Kidney (tissue), 14 donors: Measurements from ENCODE around the gene DLX3. TPM values are rescaled to one million over a fixed set of nuclear protein-coding genes. Genes with fewer than 3 reads are reported as not detected.

ENCODE experiments used
- DNase-seq, 5 donors: peaks; one replicate each; pipeline ENCODE4 v3.0.0-alpha.2; 2013 to 2020
- FAIRE-seq: peaks from 2 replicates; lab custom pipeline; 2012; peaks lifted over from hg19 to GRCh38; lab: Jason Lieb, UNC
- H3K27ac ChIP-seq, 2 donors: one replicate each; pipeline ENCODE4 v1.7.0; 2013; ENCODE audit warnings: low read depth in 2 of 2, low read length in 2 of 2, inconsistent platforms in 1 of 2
- H3K27me3 ChIP-seq: one replicate; pipeline ENCODE4 v1.7.1; 2013; ENCODE audit warnings: low read length, inconsistent platforms; ENCODE audit not compliant: control insufficient read depth, insufficient read depth
- H3K36me3 ChIP-seq, 3 donors: one replicate each; pipeline versions ENCODE4 v1.7.0 to v1.7.1; 2013; ENCODE audit warnings: low read length in 3 of 3, control low read depth in 1 of 3, inconsistent platforms in 1 of 3; ENCODE audit not compliant: insufficient read depth in 3 of 3, control insufficient read depth in 2 of 3
- H3K4me1 ChIP-seq, 3 donors: one replicate each; pipeline versions ENCODE4 v1.7.0 to v1.7.1; 2013; ENCODE audit warnings: low read length in 3 of 3, inconsistent platforms in 1 of 3, low read depth in 1 of 3; ENCODE audit not compliant: control insufficient read depth in 2 of 3, insufficient read depth in 2 of 3
- H3K4me3 ChIP-seq, 3 donors: one replicate each; pipeline versions ENCODE4 v1.7.0 to v1.8.1; 2013; ENCODE audit warnings: low read length in 3 of 3, control low read depth in 1 of 3, inconsistent platforms in 1 of 3
- H3K9ac ChIP-seq, 3 donors: one replicate each; pipeline versions ENCODE4 v1.7.0 to v1.7.1; 2013; ENCODE audit warnings: low read length in 3 of 3, control low read depth in 1 of 3, inconsistent platforms in 1 of 3
- H3K9me3 ChIP-seq, 3 donors: one replicate each; pipeline versions ENCODE4 v1.7.0 to v1.7.1; 2013; ENCODE audit warnings: low read length in 3 of 3, control low read depth in 1 of 3, inconsistent platforms in 1 of 3; ENCODE audit not compliant: control insufficient read depth in 2 of 3, insufficient read depth in 1 of 3
- intact Hi-C: fragments of 100-400 bp; cut with DNase I; formaldehyde crosslinking; loops from one replicate; pipeline ENCODE4 v1.11.1; 2022
- polyA plus RNA-seq: library from polyadenylated mRNA; stranded (reverse); fragments of 350-450 nt; fragmentation: Illumina TruSeq; extraction: RNeasy Lipid Tissue Mini Kit (QIAGEN cat#74804); gene quantifications from one replicate; pipeline ENCODE4 v1.2.3, GENCODE V29; 2014; ENCODE audit warnings: low read depth, low replicate concordance; ENCODE audit not compliant: insufficient read depth
- total RNA-seq: library from RNA; stranded (reverse); fragmentation: NEBNext Ultra II Directional; extraction: Animal tissue kit (Norgen Biotek cat#: 25700); gene quantifications from one replicate; pipeline ENCODE4 v1.2.1, GENCODE V29; 2021
- TF ChIP-seq, protein P1 (sequence below): IDR thresholded peaks from 3 replicates; pipeline ENCODE4 v1.5.1; 2012; ENCODE audit warnings: mild to moderate bottlenecking, moderate library complexity, borderline replicate concordance; ENCODE audit not compliant: insufficient read depth; ENCODE audit errors: extremely low read depth
- donor health status: control.
- donor health status: control.
- donor health status: control.
- donor health status: control.
- donor health status: control.
- donor health status: DM: yes; HTN: yes; CAD: no.
- donor health status: Normal renal cell carcinoma (clear cell type).

DLX3 gene
- total and polyA plus RNA-seq, 2 donors from 2014 or later, result 0.41 to 0.47 TPM

GRCh38 chr17:50034498-50035364 is 39.7 kb upstream of the DLX3 start:
- FAIRE-seq (no peak), DNase-seq (no peak)
- Histone ChIP-seq H3K9me3 (no peaks in the 10 kb centered on the region), H3K27me3 (no peaks in the 10 kb centered on the region), H3K9ac (no peak overlapping the region), H3K36me3 (no peaks in the 10 kb centered on the region), H3K4me3 (no peak overlapping the region), H3K4me1 (peaks cover 0 to 18% (median 10%) of the 10 kb centered on the region in 3 donors), H3K27ac (no peak overlapping the region)
- TF ChIP-seq, protein P1, sequence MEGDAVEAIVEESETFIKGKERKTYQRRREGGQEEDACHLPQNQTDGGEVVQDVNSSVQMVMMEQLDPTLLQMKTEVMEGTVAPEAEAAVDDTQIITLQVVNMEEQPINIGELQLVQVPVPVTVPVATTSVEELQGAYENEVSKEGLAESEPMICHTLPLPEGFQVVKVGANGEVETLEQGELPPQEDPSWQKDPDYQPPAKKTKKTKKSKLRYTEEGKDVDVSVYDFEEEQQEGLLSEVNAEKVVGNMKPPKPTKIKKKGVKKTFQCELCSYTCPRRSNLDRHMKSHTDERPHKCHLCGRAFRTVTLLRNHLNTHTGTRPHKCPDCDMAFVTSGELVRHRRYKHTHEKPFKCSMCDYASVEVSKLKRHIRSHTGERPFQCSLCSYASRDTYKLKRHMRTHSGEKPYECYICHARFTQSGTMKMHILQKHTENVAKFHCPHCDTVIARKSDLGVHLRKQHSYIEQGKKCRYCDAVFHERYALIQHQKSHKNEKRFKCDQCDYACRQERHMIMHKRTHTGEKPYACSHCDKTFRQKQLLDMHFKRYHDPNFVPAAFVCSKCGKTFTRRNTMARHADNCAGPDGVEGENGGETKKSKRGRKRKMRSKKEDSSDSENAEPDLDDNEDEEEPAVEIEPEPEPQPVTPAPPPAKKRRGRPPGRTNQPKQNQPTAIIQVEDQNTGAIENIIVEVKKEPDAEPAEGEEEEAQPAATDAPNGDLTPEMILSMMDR, result no peak
- intact Hi-C loops, result no loop called here

DNA sequence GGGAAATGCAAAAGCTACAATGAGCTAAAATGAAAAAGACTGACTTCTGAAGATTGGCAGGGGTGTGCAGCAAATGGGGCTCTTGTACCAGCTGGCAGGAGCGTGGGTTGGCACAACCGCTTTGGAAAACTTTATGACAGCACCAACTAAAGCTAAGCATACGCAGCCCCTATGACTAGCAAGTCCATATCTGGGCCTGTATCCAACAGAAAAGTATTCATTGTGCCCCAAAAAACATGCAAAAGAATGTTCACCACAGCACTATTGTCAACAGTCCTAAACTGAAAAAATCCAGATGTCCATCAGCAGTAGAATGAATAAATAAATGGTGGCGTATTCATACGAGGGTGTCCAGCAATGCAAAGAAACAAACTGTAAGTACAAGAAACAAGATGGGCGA is 38.3 kb upstream of the DLX3 start:
- H3K4me3 ChIP-seq, result no peak overlapping the region
- no peaks in the 10 kb centered on the region for H3K27me3 ChIP-seq
- peaks cover 0 to 20% (median 10%) of the 10 kb centered on the region in 3 donors for H3K4me1 ChIP-seq
- TF ChIP-seq, protein P1, result no peak
- no peaks in the 10 kb centered on the region for H3K9me3 ChIP-seq
- no peak overlapping the region for H3K27ac ChIP-seq
- H3K9ac ChIP-seq, result no peak overlapping the region
- no peak for DNase-seq
- no peak for FAIRE-seq
- H3K36me3 ChIP-seq, result no peaks in the 10 kb centered on the region
- intact Hi-C loops, result no loop called here

DNA sequence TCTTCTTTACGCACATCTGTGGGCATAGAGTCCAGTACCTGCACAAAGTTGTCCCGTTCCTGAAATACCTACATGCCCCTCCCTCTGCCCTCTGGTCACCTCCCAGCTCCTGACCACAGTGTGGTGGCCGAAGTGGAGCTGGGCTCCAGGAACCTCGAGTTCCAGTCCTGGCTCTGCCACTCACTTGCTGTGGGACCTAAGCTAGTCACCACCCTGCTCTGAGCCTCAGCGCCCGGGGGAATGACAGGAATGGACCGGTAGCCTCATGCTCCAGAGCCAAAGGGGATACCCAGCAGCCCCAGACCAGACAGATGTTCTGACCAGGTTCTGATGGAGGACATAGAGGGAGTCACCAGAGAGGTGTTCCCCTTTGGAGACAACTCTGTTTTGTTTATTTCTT is 34.2 kb upstream of the DLX3 start:
- Histone ChIP-seq H3K9me3 (no peaks in the 10 kb centered on the region), H3K36me3 (no peaks in the 10 kb centered on the region), H3K27ac (no peak overlapping the region), H3K27me3 (no peaks in the 10 kb centered on the region), H3K9ac (no peak overlapping the region), H3K4me3 (no peak overlapping the region), H3K4me1 (peaks cover 0 to 12% (median 6%) of the 10 kb centered on the region in 3 donors)
- DNase-seq (no peak), FAIRE-seq (no peak)
- TF ChIP-seq, protein P1, result no peak
- intact Hi-C loops, result loop anchor here (10.0 kb wide), 1 partner anchor 56 kb away; no protein-coding TSS in a partner anchor
